Prostate gland (tissue), 2 donors: ENCODE data around the gene FHOD3. TPM values are rescaled to one million over a fixed set of nuclear protein-coding genes. Genes with fewer than 3 reads are reported as not detected.
"Not testable (repeated sequence)": the region's sequence is repeated elsewhere in the genome, so short reads cannot be mapped to it uniquely, and the experiment has no call there.

Experiments used
- DNase-seq: peaks from one replicate; pipeline ENCODE4 v3.0.0-alpha.2; 2019; ENCODE audit warnings: low spot score
- H3K27ac ChIP-seq, 2 donors: fragments of 200-600 bp; sonication (generic); 2 replicates each; pipeline ENCODE4 v1.5.1; 2017 to 2019
- H3K27me3 ChIP-seq: fragments of 200-600 bp; sonication (generic); replicated peaks from 2 replicates; pipeline ENCODE4 v1.5.1; 2019; ENCODE audit not compliant: insufficient read depth
- H3K36me3 ChIP-seq, 2 donors: fragments of 200-600 bp; sonication (generic); 1 replicate in 1 of 2; 2 replicates in 1 of 2; pipeline versions ENCODE4 v1.5.1 to v1.8.1; 2017 to 2019
- H3K4me1 ChIP-seq: fragments of 200-600 bp; sonication (generic); replicated peaks from 2 replicates; pipeline ENCODE4 v1.5.1; 2019
- H3K4me3 ChIP-seq, 2 donors: fragments of 200-600 bp; sonication (generic); 2 replicates each; pipeline ENCODE4 v1.5.1; 2017 to 2019
- H3K9me3 ChIP-seq: fragments of 200-600 bp; sonication (generic); 2 replicates; pipeline ENCODE4 v1.5.1; 2017
- POLR2A ChIP-seq: fragments of 450-650 bp; IDR thresholded peaks from one replicate; pipeline ENCODE4 v1.6.1; 2016; ENCODE audit warnings: antibody characterized with exemption, mild to moderate bottlenecking
- POLR2AphosphoS5 ChIP-seq: sonication (generic); formaldehyde crosslinking; IDR thresholded peaks from one replicate; pipeline ENCODE4 v1.6.1; 2017; ENCODE audit warnings: antibody characterized with exemption
- WGBS: methylation state at CpG from one replicate; pipeline ENCODE4 v1.1.5; 2018; 5-methylcytosine and 5-hydroxymethylcytosine counted together
- intact Hi-C: fragments of 100-400 bp; cut with DNase I; formaldehyde crosslinking; loops from one replicate; pipeline ENCODE4 v1.14.2; 2022
- total RNA-seq, 2 donors: library from RNA; depleted of rRNA; stranded (reverse); fragments of >200 nt; gene quantifications; one replicate each; pipeline ENCODE4 v1.1.0, GENCODE V29; 2016
- TF ChIP-seq, protein P1 (sequence below), 4 experiments: fragments of 200-600 bp in 2 of 4; fragments of 450-650 bp in 2 of 4; sonication (generic) in 2 of 4; IDR thresholded peaks; 1 replicate in 3 of 4; 2 replicates in 1 of 4; pipeline ENCODE4 v1.5.1; 2016 to 2019; ENCODE audit warnings: antibody characterized with exemption in 4 of 4, mild to moderate bottlenecking in 2 of 4, moderate library complexity in 2 of 4

FHOD3 gene
- total RNA-seq, 2 donors from 2014 or later: 25.1 to 52.5 TPM

DNA sequence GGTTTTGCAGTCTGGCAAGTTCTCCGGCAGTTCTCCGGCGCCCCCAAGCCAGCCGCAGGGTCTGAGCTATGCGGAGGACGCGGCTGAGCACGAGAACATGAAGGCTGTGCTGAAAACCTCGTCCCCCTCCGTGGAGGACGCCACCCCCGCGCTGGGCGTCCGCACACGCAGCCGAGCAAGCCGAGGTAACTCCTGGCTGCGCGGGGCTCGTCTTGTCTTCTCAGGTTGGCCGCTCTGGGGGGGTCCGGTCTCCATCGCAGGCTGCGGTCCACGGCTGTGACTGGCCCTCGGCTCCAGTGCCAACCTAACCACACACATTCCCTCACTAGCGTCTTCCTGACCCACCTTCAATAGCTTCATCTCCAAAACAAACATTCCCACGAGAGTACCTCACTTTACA is 463.1 kb downstream of the FHOD3 start:
- WGBS: 93% methylated on average over 29 of the region's 29 CpGs
- H3K4me1 ChIP-seq: peaks cover 6% of the 10 kb centered on the region
- no peak overlapping the region for H3K4me3 ChIP-seq
- H3K36me3 ChIP-seq: no peaks in the 10 kb centered on the region
- H3K9me3 ChIP-seq: no peaks in the 10 kb centered on the region
- intact Hi-C loops: no loop called here
- H3K27ac ChIP-seq: no peak overlapping the region
- H3K27me3 ChIP-seq: no peaks in the 10 kb centered on the region
- DNase-seq: no peak
- TF ChIP-seq POLR2AphosphoS5: no peak
- TF ChIP-seq, protein P1, sequence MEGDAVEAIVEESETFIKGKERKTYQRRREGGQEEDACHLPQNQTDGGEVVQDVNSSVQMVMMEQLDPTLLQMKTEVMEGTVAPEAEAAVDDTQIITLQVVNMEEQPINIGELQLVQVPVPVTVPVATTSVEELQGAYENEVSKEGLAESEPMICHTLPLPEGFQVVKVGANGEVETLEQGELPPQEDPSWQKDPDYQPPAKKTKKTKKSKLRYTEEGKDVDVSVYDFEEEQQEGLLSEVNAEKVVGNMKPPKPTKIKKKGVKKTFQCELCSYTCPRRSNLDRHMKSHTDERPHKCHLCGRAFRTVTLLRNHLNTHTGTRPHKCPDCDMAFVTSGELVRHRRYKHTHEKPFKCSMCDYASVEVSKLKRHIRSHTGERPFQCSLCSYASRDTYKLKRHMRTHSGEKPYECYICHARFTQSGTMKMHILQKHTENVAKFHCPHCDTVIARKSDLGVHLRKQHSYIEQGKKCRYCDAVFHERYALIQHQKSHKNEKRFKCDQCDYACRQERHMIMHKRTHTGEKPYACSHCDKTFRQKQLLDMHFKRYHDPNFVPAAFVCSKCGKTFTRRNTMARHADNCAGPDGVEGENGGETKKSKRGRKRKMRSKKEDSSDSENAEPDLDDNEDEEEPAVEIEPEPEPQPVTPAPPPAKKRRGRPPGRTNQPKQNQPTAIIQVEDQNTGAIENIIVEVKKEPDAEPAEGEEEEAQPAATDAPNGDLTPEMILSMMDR (IDR thresholded peaks at IDR 0.05): no peak
- TF ChIP-seq POLR2A: no peak

DNA sequence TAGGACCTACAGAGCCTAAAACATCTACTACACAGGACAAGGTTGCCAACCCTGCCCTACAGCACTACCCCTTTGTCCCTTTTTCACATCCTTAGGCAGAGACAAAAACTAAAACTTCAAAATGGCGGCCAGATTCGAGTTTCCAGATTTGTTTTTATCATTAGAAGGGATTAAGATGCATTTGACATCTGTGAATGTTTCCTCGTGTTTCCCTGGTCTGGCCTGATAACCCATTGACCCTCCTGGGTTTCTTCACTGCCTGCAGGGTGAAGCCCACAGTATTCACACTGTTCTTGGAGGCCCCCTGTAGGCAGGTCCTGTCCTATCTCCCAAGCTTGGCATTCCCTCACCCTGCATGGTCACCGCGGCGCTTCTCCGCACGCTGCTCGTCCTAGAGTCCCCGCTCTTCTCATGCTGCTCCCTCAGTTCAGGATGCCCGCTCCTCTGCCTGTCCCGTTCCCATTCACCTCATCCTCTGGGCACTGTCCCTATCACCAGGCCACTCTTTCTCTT is 463.7 kb downstream of the FHOD3 start:
- H3K36me3 ChIP-seq: no peaks in the 10 kb centered on the region
- 96% methylated on average over 12 of the region's 12 CpGs for WGBS
- H3K27me3 ChIP-seq: no peaks in the 10 kb centered on the region
- no peak for TF ChIP-seq POLR2A
- TF ChIP-seq POLR2AphosphoS5: no peak
- TF ChIP-seq, protein P1 (IDR thresholded peaks at IDR 0.05): no peak
- H3K4me1 ChIP-seq: peaks cover 6% of the 10 kb centered on the region
- DNase-seq: no peak
- intact Hi-C loops: no loop called here
- no peaks in the 10 kb centered on the region for H3K9me3 ChIP-seq
- H3K4me3 ChIP-seq: no peak overlapping the region
- no peak overlapping the region for H3K27ac ChIP-seq

DNA sequence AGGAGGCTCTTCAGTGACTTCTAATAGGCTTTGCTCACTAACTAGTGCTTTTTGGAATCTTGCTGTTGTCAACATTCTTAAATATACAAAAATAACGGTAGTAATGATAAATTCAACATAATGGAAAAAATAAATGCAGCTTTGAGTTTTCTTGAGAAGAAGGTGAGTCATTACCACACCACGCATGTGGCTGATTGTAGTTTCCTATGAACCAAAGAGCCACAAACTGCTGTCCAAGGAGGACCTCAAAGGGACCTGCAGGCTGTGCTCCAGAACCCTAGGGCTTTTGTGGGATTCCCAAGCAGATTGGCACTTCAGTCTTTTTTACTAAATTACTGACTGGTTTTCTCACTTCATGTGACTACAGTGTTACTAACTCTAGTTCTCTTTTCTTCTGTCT is 464.6 kb downstream of the FHOD3 start:
- Histone ChIP-seq H3K4me3 (no peak overlapping the region), H3K36me3 (no peaks in the 10 kb centered on the region), H3K9me3 (no peaks in the 10 kb centered on the region), H3K4me1 (peaks cover 6% of the 10 kb centered on the region), H3K27me3 (no peaks in the 10 kb centered on the region), H3K27ac (no peak overlapping the region)
- DNase-seq: no peak
- WGBS: 86% methylated on average over 2 of the region's 2 CpGs
- intact Hi-C loops: no loop called here
- TF ChIP-seq, protein P1 (IDR thresholded peaks at IDR 0.05): no peak
- TF ChIP-seq POLR2A: no peak
- TF ChIP-seq POLR2AphosphoS5: no peak

DNA sequence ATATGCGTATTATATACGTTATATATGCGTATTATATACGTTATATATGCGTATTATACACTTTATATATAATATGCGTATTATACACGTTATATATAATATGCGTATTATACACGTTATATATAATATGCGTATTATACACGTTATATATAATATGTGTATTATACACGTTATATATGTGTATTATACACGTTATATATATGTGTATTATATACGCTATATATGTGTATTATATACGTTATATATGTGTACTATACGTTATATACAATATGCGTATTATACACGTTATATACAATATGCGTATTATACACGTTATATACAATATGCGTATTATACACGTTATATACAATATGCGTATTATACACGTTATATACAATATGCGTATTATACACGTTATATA is 465.5 kb downstream of the FHOD3 start:
- H3K36me3 ChIP-seq, H3K9me3 ChIP-seq, H3K27ac ChIP-seq, intact Hi-C loops, H3K4me3 ChIP-seq, H3K27me3 ChIP-seq, H3K4me1 ChIP-seq, DNase-seq: not testable (repeated sequence)
- 93% methylated on average over 26 of the region's 26 CpGs for WGBS

DNA sequence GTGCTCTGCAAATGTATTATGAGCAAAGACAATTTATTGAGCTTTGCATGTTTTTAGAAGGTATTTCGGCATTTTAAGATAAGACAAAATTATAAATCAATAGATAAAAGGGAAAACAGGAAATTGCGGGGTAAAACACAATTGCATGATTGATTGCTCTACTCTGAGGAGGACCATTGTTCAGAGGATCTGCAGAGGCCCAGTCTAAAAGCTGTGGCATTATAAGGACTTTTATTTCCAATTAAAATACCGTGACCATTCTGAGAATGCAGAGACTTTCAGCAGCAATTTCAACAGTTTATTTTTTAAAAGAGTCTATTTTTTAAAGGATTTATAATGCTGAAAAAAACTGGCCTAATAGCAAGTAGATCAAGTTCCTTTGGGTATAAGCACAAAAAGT is 469.3 kb downstream of the FHOD3 start:
- Histone ChIP-seq H3K4me1 (no peaks in the 10 kb centered on the region), H3K9me3 (no peaks in the 10 kb centered on the region), H3K27ac (no peak overlapping the region), H3K4me3 (no peak overlapping the region), H3K27me3 (no peaks in the 10 kb centered on the region), H3K36me3 (no peaks in the 10 kb centered on the region)
- DNase-seq: no peak
- intact Hi-C loops: no loop called here
- WGBS: 30% methylated on average over 3 of the region's 3 CpGs
- TF ChIP-seq POLR2AphosphoS5 (no peak), POLR2A (no peak)
- TF ChIP-seq, protein P1 (IDR thresholded peaks at IDR 0.05): no peak
